B cell (primary cell): ENCODE measurements around the gene RSBN1L. TPM values are rescaled to one million over a fixed set of nuclear protein-coding genes. Genes with fewer than 3 reads are reported as not detected.

ENCODE experiments used
- ATAC-seq: fragments of 200-7000 bp; cut with Tn5 transposase; one replicate; pipeline ENCODE4 v1.10.0; 2021; ENCODE audit warnings: low read depth, mild to moderate bottlenecking, moderate number of reproducible peaks, moderate library complexity
- CTCF ChIA-PET: fragments of 350-600 bp; sonication (Branson Sonifier 250); formaldehyde crosslinking; loops from one replicate; lab custom pipeline; 2021; ENCODE audit warnings: antibody characterized with exemption, inconsistent platforms; lab: Charles Lee
- POLR2A ChIA-PET: fragments of 350-600 bp; sonication (Branson Sonifier 250); formaldehyde crosslinking; loops from one replicate; lab custom pipeline; 2021; ENCODE audit warnings: antibody characterized with exemption; lab: Charles Lee
- DNase-seq: peaks from one replicate; pipeline ENCODE4 v3.0.0; 2013
- H2AFZ ChIP-seq: 2 replicates; pipeline ENCODE4 v1.6.1; 2012; ENCODE audit warnings: mild to moderate bottlenecking, low read depth, low read length; ENCODE audit not compliant: insufficient read depth, poor library complexity, severe bottlenecking
- H3K27ac ChIP-seq, 2 donors: 1 replicate in 1 of 2; 2 replicates in 1 of 2; pipeline ENCODE4 v1.5.1; 2012 to 2013; ENCODE audit warnings: low read length in 2 of 2, mild to moderate bottlenecking in 2 of 2, moderate library complexity in 1 of 2
- H3K27me3 ChIP-seq, 4 experiments: fragments of 200-600 bp in 1 of 4; sonication (generic) in 1 of 4; replicated peaks in 1 of 4; 1 replicate in 2 of 4; 2 replicates in 2 of 4; pipeline versions ENCODE4 v1.6.1 to v1.7.0; 2013 to 2016; ENCODE audit warnings: low read length in 3 of 4, mild to moderate bottlenecking in 2 of 4, mixed read lengths in 1 of 4, moderate library complexity in 1 of 4; ENCODE audit not compliant: insufficient read depth in 4 of 4, control insufficient read depth in 3 of 4; ENCODE audit errors: control extremely low read depth in 1 of 4
- H3K36me3 ChIP-seq, 2 experiments: replicated peaks in 1 of 2; 1 replicate in 1 of 2; 2 replicates in 1 of 2; pipeline versions ENCODE4 v1.6.1 to v1.7.1; 2013; ENCODE audit warnings: low read length in 1 of 2; ENCODE audit not compliant: insufficient read depth in 2 of 2, control insufficient read depth in 1 of 2; ENCODE audit errors: control extremely low read depth in 1 of 2, extremely low read depth in 1 of 2
- H3K4me1 ChIP-seq, 2 donors: fragments of 200-600 bp in 1 of 2; sonication (generic) in 1 of 2; 1 replicate in 1 of 2; 2 replicates in 1 of 2; pipeline versions ENCODE4 v1.5.1 to v1.6.1; 2013 to 2017; ENCODE audit warnings: low read length in 2 of 2; ENCODE audit not compliant: control insufficient read depth in 2 of 2, insufficient read depth in 2 of 2
- H3K4me2 ChIP-seq: replicated peaks from 2 replicates; pipeline ENCODE3; 2012; ENCODE audit warnings: mild to moderate bottlenecking, low read depth, low read length; ENCODE audit not compliant: poor library complexity, severe bottlenecking
- H3K4me3 ChIP-seq, 5 experiments: fragments of 200-600 bp in 1 of 5; sonication (generic) in 1 of 5; 1 replicate in 3 of 5; 2 replicates in 2 of 5; pipeline versions ENCODE4 v1.5.1 to v1.7.0; 2011 to 2016; ENCODE audit warnings: low read length in 4 of 5, mild to moderate bottlenecking in 4 of 5, low read depth in 2 of 5, control low read depth in 1 of 5, moderate library complexity in 1 of 5; ENCODE audit not compliant: insufficient read depth in 1 of 5; ENCODE audit errors: control extremely low read depth in 1 of 5, extremely low read depth in 1 of 5
- H3K79me2 ChIP-seq: fragments of 200-600 bp; sonication (generic); one replicate; pipeline ENCODE4 v1.6.0; 2016; ENCODE audit warnings: low read length; ENCODE audit not compliant: control insufficient read depth, insufficient read depth
- H3K9ac ChIP-seq: fragments of 200-600 bp; sonication (generic); 2 replicates; pipeline ENCODE4 v1.6.1; 2017; ENCODE audit warnings: mild to moderate bottlenecking, low read length, moderate library complexity
- H3K9me3 ChIP-seq, 3 donors: one replicate each; pipeline versions ENCODE4 v1.6.1 to v1.7.1; 2013; ENCODE audit warnings: low read length in 2 of 3; ENCODE audit not compliant: control insufficient read depth in 2 of 3, insufficient read depth in 1 of 3; ENCODE audit errors: control extremely low read depth in 1 of 3
- H4K20me1 ChIP-seq: 2 replicates; pipeline ENCODE4 v1.6.0; 2012; ENCODE audit warnings: mild to moderate bottlenecking, low read length; ENCODE audit not compliant: insufficient read depth, control insufficient read depth, poor library complexity, severe bottlenecking
- H3K27ac Mint-ChIP-seq: one replicate; pipeline ENCODE4 v1.8.0; 2021; ENCODE audit warnings: mixed read lengths
- H3K27me3 Mint-ChIP-seq: one replicate; pipeline ENCODE4 v1.8.0; 2021; ENCODE audit warnings: mixed read lengths
- H3K4me1 Mint-ChIP-seq: one replicate; pipeline ENCODE4 v1.8.0; 2021; ENCODE audit warnings: mixed read lengths
- H3K4me3 Mint-ChIP-seq: one replicate; pipeline ENCODE4 v1.8.0; 2021; ENCODE audit warnings: mixed read lengths
- H3K9me3 Mint-ChIP-seq: one replicate; pipeline ENCODE4 v1.8.0; 2022; ENCODE audit warnings: mixed read lengths; ENCODE audit not compliant: insufficient read depth
- EZH2 ChIP-seq: IDR thresholded peaks from 2 replicates; pipeline ENCODE4 v1.6.1; 2012; ENCODE audit warnings: borderline replicate concordance, low read depth, mild to moderate bottlenecking, moderate library complexity, low read length; ENCODE audit not compliant: insufficient read depth, poor library complexity, severe bottlenecking
- WGBS: methylation state at CpG from one replicate; pipeline ENCODE4 v1.1.5; 2013; ENCODE audit warnings: missing lambda C conversion rate; ENCODE audit not compliant: insufficient coverage; 5-methylcytosine and 5-hydroxymethylcytosine counted together
- intact Hi-C: fragments of 100-400 bp; cut with micrococcal nuclease; formaldehyde crosslinking; loops from one replicate; pipeline ENCODE4 v1.10.0; 2022
- polyA plus RNA-seq: library from polyadenylated mRNA; depleted of rRNA; stranded (reverse); fragments of >200 nt; gene quantifications from 2 replicates; pipeline ENCODE4 v1.2.3, GENCODE V29; 2012
- total RNA-seq, 2 donors: library from RNA; stranded (reverse); fragments of 120-200 nt in 1 of 2; gene quantifications; 1 replicate in 1 of 2; 2 replicates in 1 of 2; pipeline versions ENCODE4 v1.2.3 to v1.2.4, GENCODE V29; 2013 to 2022
- TF ChIP-seq, protein P1 (sequence below): fragments of 200-600 bp; IDR thresholded peaks from one replicate; pipeline ENCODE4 v1.8.0; 2022; ENCODE audit warnings: antibody characterized with exemption, mild to moderate bottlenecking

Gene RSBN1L
- total and polyA plus RNA-seq, 2 donors (not counting 1 experiment from before 2014, with no cell fraction given) = 17.0 to 47.0 TPM

DNA sequence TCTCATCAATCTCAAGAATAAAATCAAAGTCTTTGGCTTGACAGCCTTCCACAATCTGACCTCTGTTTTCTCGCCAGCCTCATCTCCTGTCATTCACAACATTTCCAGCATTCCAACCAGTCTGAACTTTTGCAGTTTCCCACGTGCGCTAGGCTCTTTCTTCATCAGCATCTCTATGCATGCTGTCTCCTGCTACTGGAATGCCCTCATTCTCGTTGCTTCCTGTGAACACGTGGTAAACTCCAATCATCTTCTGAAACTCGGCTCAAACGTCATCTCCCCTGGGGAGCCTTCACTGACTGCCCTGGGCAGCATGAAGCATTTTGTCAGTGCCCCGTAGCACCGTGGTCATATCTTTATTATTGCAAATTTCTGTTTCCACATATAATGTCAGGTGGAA, 12.2 kb upstream of the RSBN1L start:
- H3K27ac Mint-ChIP-seq = no peak overlapping the region
- DNase-seq = no peak
- CTCF ChIA-PET = interaction anchor here (0.8 to 1.0 kb wide), 3 partner anchors 23 to 75 kb away, joined by 3 to 4 read pairs (median 3); no protein-coding TSS in a partner anchor
- H3K4me1 Mint-ChIP-seq = peaks cover 8% of the 10 kb centered on the region
- TF ChIP-seq, protein P1, sequence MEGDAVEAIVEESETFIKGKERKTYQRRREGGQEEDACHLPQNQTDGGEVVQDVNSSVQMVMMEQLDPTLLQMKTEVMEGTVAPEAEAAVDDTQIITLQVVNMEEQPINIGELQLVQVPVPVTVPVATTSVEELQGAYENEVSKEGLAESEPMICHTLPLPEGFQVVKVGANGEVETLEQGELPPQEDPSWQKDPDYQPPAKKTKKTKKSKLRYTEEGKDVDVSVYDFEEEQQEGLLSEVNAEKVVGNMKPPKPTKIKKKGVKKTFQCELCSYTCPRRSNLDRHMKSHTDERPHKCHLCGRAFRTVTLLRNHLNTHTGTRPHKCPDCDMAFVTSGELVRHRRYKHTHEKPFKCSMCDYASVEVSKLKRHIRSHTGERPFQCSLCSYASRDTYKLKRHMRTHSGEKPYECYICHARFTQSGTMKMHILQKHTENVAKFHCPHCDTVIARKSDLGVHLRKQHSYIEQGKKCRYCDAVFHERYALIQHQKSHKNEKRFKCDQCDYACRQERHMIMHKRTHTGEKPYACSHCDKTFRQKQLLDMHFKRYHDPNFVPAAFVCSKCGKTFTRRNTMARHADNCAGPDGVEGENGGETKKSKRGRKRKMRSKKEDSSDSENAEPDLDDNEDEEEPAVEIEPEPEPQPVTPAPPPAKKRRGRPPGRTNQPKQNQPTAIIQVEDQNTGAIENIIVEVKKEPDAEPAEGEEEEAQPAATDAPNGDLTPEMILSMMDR = no peak
- TF ChIP-seq EZH2 = no peak
- POLR2A ChIA-PET = no interaction called here
- H4K20me1 ChIP-seq = no peaks in the 10 kb centered on the region
- H3K4me3 Mint-ChIP-seq = no peak overlapping the region
- H3K9me3 ChIP-seq = no peaks in the 10 kb centered on the region
- H3K36me3 ChIP-seq = peaks cover 0 to 6% of the 10 kb centered on the region in 2 experiments
- H3K9me3 Mint-ChIP-seq = no peaks in the 10 kb centered on the region
- H3K9ac ChIP-seq = no peak overlapping the region
- H3K79me2 ChIP-seq = no peaks in the 10 kb centered on the region
- intact Hi-C loops = no loop called here
- H3K27ac ChIP-seq = no peak overlapping the region
- H3K27me3 ChIP-seq = no peaks in the 10 kb centered on the region
- 92% methylated on average over 9 of the region's 9 CpGs for WGBS
- H2AFZ ChIP-seq = no peak overlapping the region
- no peaks in the 10 kb centered on the region for H3K27me3 Mint-ChIP-seq
- no peak overlapping the region for H3K4me3 ChIP-seq
- no peaks in the 10 kb centered on the region for H3K4me1 ChIP-seq
- ATAC-seq = no peak
- no peak overlapping the region for H3K4me2 ChIP-seq

DNA sequence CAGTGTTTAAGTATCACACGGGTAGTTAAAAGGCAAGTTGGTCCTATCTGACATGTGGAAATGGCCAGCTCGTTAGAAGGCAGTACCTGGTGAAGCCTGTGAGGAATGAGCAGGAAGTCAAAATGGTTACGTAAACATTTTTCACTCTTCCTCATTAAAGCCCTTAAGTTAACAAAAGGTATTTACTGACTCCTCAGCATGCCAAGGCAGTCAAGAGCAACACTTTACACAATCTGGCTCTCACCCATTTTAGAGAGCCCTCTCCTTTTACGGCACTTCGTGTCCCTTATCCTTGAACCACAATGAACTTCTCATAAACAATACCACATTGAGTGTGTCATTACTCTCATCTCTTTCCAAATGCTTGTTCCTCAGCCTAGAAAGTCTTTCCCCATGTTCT, 11.0 kb upstream of the RSBN1L start:
- Mint-ChIP-seq H3K9me3 (no peaks in the 10 kb centered on the region), H3K4me3 (no peak overlapping the region), H3K4me1 (peaks cover 8% of the 10 kb centered on the region), H3K27ac (no peak overlapping the region), H3K27me3 (no peaks in the 10 kb centered on the region)
- Histone ChIP-seq H3K27ac (no peak overlapping the region), H3K9ac (no peak overlapping the region), H3K36me3 (peaks cover 0 to 6% of the 10 kb centered on the region in 2 experiments), H4K20me1 (no peaks in the 10 kb centered on the region), H3K79me2 (no peaks in the 10 kb centered on the region), H3K4me3 (no peak overlapping the region), H3K9me3 (no peaks in the 10 kb centered on the region), H3K4me1 (no peaks in the 10 kb centered on the region), H3K27me3 (no peaks in the 10 kb centered on the region), H2AFZ (no peak overlapping the region), H3K4me2 (no peak overlapping the region)
- no peak for DNase-seq
- 90% methylated on average over 3 of the region's 5 CpGs for whole genome bisulfite sequencing
- ChIA-PET CTCF (interaction anchor here (1.0 kb wide), 2 partner anchors 27 to 43 kb away, joined by 3 read pairs; no protein-coding TSS in a partner anchor), POLR2A (no interaction called here)
- TF ChIP-seq, protein P1 = no peak
- intact Hi-C loops = no loop called here
- no peak for ATAC-seq
